Left cardiac atrium (tissue), 4 donors: ENCODE data around the gene CDKL5. TPM values are rescaled to one million over a fixed set of nuclear protein-coding genes. Genes with fewer than 3 reads are reported as not detected.
A peak's percentile ranks its signal among the peaks of the same experiment; 100 is the strongest.
"Not testable (repeated sequence)": the region's sequence is repeated elsewhere in the genome, so short reads cannot be mapped to it uniquely, and the experiment has no call there.

ENCODE experiments used
- ATAC-seq, 2 donors: fragments of 200-7000 bp; cut with Tn5 transposase; one replicate each; pipeline ENCODE4 v1.9.1; 2020; ENCODE audit warnings: mild to moderate bottlenecking in 2 of 2, moderate library complexity in 2 of 2
- DNase-seq: peaks from one replicate; pipeline ENCODE4 v3.0.0-alpha.2; 2020
- intact Hi-C, 2 donors: fragments of 100-400 bp; cut with DNase I; formaldehyde crosslinking; loops; one replicate each; pipeline versions ENCODE4 v1.14.1 to v1.15.1; 2022 to 2023
- long read RNA-seq: library from polyadenylated mRNA; unstranded; transcript quantifications from one replicate; pipeline ENCODE4 v2.0.0, GENCODE V29; 2021
- total RNA-seq, 2 donors: library from RNA; stranded (reverse); fragmentation: NEBNext Ultra II Directional; extraction: Animal tissue kit (Norgen Biotek cat#: 25700); gene quantifications; one replicate each; pipeline ENCODE4 v1.2.1, GENCODE V29; 2021
- donor health status: DM: no; HTN: yes; CAD: no.
- donor health status: DM: no; HTN: yes; CAD: no; lungs with severe emphysema.
- donor health status: DM: yes; HTN: yes; CAD: no.
- donor health status: Dilated cardiomyopathy.

CDKL5 gene
- total RNA-seq: 1 to 10 TPM; 8.1 to 8.3 TPM
- long read RNA-seq, partial matches to known transcripts: 2 of 3 reads
- long read RNA-seq, other reads (novel, unspliced or antisense): 1 of 3 reads

GRCh38 chrX:18425199-18426003 lies at the start of gene CDKL5:
Gene CDKL5, plus strand, starts transcription at chrX:18425608. Its CDS starts 81,489 bp downstream, at chrX:18507097.
- intact Hi-C loops: loop anchor here in 1 of 2 donors (10.0 kb wide), 1 partner anchor 169 kb away; no protein-coding TSS in a partner anchor
- peak; percentile 98 for DNase-seq
- ATAC-seq: peak; percentile 97 to 99

GRCh38 chrX:18377796-18378195 lies 47.6 kb upstream of the CDKL5 start:
- intact Hi-C loops: no loop called here
- no peak for DNase-seq
- ATAC-seq: no peak

DNA sequence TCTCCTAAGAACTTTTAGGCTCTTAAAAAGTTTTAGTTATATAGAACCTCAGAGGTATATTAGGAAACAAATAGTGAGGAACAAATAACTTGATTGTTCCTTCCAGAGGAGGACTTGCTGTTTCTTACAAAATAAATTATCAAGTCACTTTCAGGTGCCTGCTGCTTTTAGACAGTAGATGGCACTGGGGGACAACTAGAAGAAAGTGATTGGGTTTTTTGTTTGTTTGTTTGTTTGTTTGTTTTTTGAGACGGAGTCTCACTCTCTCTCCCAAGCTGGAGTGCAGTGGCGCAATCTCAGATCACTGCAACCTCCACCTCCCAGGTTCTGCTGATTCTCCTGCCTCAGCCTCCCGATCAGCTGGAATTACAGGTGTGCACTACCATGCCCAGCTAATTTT lies 35.4 kb upstream of the CDKL5 start:
- no peak for DNase-seq
- intact Hi-C loops: loop anchor here (5.0 to 10.0 kb wide), 2 partner anchors 942 to 945 kb away; no protein-coding TSS in a partner anchor
- ATAC-seq: no peak

- intact Hi-C loops: loop anchor here in 1 of 2 donors (5.0 kb wide), 1 partner anchor 941 kb away; no protein-coding TSS in a partner anchor
- DNase-seq: peak; percentile 61
- no peak for ATAC-seq
Observed at GRCh38 chrX:18390941-18391538, 34.4 kb upstream of the CDKL5 start.

GRCh38 chrX:18394477-18394876 lies 30.9 kb upstream of the CDKL5 start:
- DNase-seq: no peak
- no peak for ATAC-seq
- intact Hi-C loops: loop anchor here in 1 of 2 donors (5.0 kb wide), 1 partner anchor 938 kb away; no protein-coding TSS in a partner anchor

DNA sequence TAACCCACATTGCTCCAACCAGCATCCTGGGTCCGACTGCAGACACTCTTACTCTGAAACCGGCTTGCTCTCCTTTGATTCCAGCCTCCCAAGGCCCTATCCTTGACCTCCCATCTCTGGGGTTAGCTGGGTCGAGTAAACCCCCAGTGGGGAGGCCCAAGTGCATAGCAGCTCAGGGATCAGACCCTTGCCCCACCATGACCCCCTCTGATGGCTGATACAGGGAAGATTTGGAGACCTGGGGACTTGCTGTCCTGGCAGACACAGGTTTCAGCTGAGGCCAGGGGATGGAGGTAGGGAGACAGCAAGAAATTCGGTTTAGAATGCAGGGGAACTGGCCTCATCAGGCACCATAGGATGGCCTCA lies 23.6 kb upstream of the CDKL5 start:
- ATAC-seq (no peak), DNase-seq (no peak)
- intact Hi-C loops: loop anchor here in 1 of 2 donors (10.0 kb wide), 1 partner anchor 503 kb away; no protein-coding TSS in a partner anchor

DNA sequence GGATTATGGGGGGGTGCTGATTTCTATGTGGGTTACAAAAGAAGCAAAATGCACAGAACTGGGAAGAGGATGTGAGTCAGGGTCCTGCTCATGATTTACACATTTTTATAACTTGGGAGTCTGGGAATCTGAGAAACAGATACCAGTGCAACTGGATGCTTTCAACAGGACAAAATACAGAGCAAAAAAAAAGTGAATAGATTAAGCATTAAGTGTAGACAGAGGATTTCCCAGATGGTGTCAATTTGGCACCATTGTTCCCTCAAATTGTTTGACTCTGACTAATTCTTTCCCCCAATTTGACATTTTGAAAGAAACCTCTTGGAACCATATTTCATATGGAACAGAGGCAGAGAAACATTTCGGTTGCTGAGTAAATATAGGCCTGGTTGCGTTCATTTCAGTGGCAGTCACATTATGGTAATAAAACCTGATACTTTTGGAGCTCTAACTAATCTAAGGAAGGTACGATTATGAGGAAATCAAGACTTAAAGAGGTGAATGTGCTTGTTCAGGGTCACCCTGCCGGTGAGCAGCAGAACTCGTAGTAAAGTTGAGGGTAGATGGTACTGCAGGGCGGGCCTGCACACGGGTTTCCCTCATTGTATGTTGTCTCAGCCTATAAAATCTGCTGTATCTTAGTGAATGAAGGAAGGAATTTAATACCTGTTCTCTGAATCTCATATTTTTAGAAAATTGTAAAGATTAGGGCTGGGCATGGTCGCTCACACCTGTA lies 18.7 kb upstream of the CDKL5 start:
- ATAC-seq: no peak
- intact Hi-C loops: loop anchor here in 1 of 2 donors (10.0 kb wide), 1 partner anchor 498 kb away; no protein-coding TSS in a partner anchor
- no peak for DNase-seq

GRCh38 chrX:18410038-18410437 lies 15.4 kb upstream of the CDKL5 start:
- intact Hi-C loops: no loop called here
- DNase-seq (no peak), ATAC-seq (no peak)

GRCh38 chrX:18415386-18415785 lies 10.0 kb upstream of the CDKL5 start:
- DNase-seq (no peak), ATAC-seq (no peak)
- intact Hi-C loops: no loop called here

DNA sequence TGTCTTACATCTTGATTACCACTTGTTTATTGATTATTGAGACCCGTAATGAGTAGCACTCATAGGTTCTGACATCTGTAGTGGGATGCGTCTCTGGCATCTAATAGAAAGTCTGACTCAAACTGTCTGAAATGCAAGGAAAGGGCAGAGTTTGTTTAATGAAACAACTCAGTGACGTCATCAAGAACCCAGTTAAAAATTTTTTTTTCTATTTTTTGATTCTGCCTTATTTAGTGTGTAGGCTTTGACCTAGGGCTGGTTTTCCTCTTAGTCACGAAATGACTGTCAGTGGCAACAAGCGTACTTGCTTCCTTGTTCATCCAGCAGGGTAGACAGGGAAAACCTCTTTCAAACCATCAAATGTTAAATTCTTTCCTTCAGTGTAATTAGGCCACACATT lies 3.1 kb upstream of the CDKL5 start:
- DNase-seq: no peak
- intact Hi-C loops: loop anchor here in 1 of 2 donors (10.0 kb wide), 1 partner anchor 172 kb away; no protein-coding TSS in a partner anchor
- no peak for ATAC-seq

DNA sequence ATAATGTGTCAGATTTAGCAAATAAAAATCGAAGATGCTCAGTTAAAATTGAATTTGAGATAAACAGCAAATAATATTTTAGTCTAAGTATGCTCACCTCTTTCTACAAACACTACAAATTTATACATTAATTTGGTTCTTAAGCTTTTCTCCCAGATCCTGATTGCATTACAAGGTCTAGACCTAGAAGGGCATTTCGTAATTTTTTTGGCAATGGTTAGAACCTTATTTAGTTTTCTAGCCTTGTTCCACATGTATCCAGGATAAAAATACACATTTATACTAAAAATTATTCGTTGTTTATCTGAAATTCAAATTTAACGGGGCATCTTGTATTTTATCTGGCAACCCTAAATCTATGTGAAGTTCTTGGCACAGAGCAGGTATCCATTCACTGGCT lies 2.5 kb upstream of the CDKL5 start:
- intact Hi-C loops: loop anchor here in 1 of 2 donors (10.0 kb wide), 1 partner anchor 172 kb away; no protein-coding TSS in a partner anchor
- DNase-seq (no peak), ATAC-seq (no peak)

GRCh38 chrX:18424482-18425198 lies 768 bp upstream of the CDKL5 start:
- DNase-seq: peak; percentile 29
- intact Hi-C loops: loop anchor here in 1 of 2 donors (10.0 kb wide), 1 partner anchor 170 kb away; no protein-coding TSS in a partner anchor
- peak; percentile 20 to 31 for ATAC-seq

GRCh38 chrX:18426004-18426320 lies 554 bp downstream of the CDKL5 start:
- ATAC-seq: peak in 1 of 2 donors; percentile 4
- DNase-seq: no peak
- intact Hi-C loops: loop anchor here in 1 of 2 donors (10.0 kb wide), 1 partner anchor 169 kb away; no protein-coding TSS in a partner anchor

DNA sequence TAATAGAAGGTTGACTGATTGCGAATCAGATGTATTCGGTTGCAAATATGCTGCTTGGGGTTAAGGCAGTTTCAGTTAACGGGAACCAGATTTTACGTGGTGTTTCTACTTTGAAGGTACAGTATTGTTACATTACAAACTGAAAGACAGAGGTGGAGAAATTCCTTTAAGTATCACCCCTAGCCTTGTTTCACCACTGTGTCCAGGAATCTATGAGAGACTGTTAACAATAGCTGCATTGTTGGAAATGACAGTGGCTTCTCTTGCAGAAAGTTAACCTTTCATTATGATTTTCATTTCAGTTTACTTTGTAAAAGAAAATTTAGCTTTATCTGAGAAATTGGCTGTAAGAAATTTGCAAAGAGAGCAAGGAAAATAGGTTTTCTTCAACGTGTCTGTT lies 2.6 kb downstream of the CDKL5 start:
- intact Hi-C loops: loop anchor here in 1 of 2 donors (10.0 kb wide), 1 partner anchor 167 kb away; no protein-coding TSS in a partner anchor
- DNase-seq (no peak), ATAC-seq (no peak)

GRCh38 chrX:18433288-18433687 lies 7.9 kb downstream of the CDKL5 start:
- intact Hi-C loops, DNase-seq: not testable (repeated sequence)

DNA sequence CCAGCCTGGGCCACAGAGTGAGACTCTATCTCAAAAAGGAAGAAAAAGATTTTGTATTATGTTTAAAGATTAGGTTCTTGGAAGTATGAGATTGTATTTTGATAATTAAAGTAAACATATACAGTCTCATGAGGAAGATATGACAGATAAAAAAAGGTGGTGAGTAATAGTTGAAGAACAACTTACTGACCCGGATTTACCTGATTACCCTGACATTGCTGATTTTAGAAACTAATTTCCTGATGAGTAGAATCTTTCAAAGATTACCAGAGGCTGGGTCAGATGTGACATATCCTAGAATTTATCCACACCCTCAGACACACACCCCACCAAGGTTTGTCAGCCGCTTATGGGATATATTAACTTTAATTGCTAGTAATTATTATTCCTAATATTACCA lies 9.5 kb downstream of the CDKL5 start:
- DNase-seq (no peak), ATAC-seq (no peak)
- intact Hi-C loops: no loop called here

More at GRCh38 chrX:18433288-18433687, 7.9 kb downstream of the CDKL5 start:
- ATAC-seq: not testable (repeated sequence)

DNA sequence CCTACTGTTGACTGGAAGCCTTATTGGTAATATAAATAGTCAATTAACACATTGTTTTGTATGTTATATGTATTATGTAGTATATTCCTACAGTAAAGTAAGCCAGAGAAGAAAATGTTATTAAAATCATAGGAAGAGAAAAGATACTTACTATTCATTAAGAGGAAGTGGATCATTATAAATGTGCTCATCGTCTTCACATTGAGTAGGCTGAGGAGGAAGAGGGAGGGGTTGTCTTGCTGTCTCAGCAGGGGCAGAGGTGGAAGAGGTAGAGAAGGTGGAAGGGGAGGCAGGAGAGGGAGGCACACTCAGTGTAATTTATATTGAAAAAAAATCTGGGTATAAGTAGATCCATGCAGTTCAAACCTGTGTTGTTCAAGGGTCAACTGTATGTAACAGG lies 10.6 kb downstream of the CDKL5 start:
- no peak for DNase-seq
- ATAC-seq: no peak
- intact Hi-C loops: no loop called here

DNA sequence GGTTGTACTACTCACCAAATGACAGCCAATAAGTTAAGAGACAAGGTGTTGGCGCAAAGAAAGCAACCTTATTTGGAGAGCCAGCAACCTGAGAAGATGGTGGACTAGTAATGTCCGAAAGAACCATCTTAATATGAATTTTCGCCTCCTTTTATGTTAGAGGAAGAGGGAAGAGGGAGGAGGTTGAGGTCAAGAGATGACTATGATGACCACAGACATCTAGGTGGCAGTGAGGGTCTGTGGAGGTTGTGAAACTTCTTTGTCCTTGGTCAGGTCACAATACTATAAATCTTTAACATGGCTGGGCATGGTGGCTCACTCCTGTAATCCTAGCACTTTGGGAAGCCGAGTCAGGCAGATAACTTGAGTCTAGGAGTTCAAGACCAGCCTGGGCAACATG lies 15.4 kb downstream of the CDKL5 start:
- intact Hi-C loops: no loop called here
- DNase-seq (no peak), ATAC-seq (no peak)
